HFF-Myc (cell line): ENCODE data around the gene DMBX1.

Experiments
- DNase-seq: peaks from one replicate; pipeline ENCODE4 v3.0.0-alpha.2; 2011; ENCODE audit warnings: low read depth; ENCODE audit errors: extremely low read depth
- H3K4me3 ChIP-seq: replicated peaks from 2 replicates; pipeline ENCODE4 v1.5.1; 2011; ENCODE audit warnings: low read depth, mild to moderate bottlenecking, control low read depth, low read length
- TF ChIP-seq, protein P1 (sequence below): IDR thresholded peaks from 2 replicates; pipeline ENCODE4 v1.5.1; 2012; ENCODE audit warnings: mild to moderate bottlenecking, low read depth, low read length, control low read depth; ENCODE audit errors: missing control alignments

DMBX1 gene

DNA sequence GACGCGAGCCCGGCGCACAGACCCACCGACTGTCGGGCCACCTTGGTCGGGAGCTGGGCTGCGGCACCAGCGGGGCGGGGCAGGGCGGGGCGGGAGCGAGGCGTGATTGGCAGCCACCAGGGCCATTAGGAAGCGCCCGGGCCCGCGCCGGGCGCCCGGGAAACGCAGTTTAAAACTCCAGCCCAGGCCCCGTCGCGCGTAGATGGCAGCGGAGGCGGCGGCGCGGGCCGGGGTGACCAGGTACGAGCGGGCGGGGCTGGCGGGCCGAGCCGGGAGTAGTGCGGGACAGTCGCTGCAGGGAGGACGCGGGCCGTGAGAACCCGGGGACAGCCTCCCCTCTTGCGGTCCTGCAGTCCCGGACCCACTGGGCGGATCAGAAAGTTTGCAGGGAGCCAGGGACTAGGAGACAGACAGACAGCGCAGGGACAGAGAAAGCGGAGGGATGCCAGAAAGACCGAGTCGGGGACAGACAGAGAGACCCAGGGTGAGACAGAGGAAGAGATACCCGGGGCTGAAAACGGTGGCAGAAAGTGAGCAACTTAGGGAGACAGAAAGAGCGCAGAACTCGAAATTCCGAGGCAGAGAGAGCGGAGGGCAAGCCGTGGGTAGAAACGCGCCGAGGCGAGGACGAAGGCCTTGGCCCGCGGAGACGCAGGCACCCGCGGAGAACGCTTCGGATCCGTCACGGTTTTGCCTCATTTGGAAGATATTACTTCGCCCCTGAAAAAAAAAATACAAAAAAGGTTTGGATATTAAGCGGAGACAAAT lies at the start of gene DMBX1:
Gene DMBX1, plus strand, starts transcription at position 199 of the 768 bp plus-strand sequence. CDS start 17,175 bp downstream, outside the sequence.
- peak within 1 kb of the TSS; percentile 11; the same call in 1 of the 2 replicates for H3K4me3 ChIP-seq
- no peak for DNase-seq
- TF ChIP-seq, protein P1, sequence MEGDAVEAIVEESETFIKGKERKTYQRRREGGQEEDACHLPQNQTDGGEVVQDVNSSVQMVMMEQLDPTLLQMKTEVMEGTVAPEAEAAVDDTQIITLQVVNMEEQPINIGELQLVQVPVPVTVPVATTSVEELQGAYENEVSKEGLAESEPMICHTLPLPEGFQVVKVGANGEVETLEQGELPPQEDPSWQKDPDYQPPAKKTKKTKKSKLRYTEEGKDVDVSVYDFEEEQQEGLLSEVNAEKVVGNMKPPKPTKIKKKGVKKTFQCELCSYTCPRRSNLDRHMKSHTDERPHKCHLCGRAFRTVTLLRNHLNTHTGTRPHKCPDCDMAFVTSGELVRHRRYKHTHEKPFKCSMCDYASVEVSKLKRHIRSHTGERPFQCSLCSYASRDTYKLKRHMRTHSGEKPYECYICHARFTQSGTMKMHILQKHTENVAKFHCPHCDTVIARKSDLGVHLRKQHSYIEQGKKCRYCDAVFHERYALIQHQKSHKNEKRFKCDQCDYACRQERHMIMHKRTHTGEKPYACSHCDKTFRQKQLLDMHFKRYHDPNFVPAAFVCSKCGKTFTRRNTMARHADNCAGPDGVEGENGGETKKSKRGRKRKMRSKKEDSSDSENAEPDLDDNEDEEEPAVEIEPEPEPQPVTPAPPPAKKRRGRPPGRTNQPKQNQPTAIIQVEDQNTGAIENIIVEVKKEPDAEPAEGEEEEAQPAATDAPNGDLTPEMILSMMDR, result no peak

DNA sequence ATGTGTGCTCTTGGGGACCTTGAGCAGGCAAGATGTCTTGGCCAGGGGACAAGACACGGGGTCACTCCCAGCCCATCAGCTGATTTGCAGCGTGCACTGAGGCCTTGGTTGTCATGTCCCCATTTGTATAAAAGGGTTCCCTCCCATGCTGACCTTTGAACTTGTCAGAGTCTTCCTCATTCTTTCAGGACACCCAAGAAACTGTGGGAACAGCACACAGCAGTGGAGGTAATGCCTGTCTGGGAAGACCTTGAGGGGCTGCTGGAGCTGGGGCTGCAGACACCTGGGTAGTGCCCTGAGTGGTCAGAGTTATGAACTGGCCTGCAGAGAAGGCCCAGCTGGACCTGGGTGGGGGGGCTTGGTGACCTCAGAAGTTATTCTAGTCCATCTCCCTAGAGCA lies 49.2 kb upstream of the DMBX1 start:
- TF ChIP-seq, protein P1, result no peak
- DNase-seq, result no peak
- no peak overlapping the region for H3K4me3 ChIP-seq

DNA sequence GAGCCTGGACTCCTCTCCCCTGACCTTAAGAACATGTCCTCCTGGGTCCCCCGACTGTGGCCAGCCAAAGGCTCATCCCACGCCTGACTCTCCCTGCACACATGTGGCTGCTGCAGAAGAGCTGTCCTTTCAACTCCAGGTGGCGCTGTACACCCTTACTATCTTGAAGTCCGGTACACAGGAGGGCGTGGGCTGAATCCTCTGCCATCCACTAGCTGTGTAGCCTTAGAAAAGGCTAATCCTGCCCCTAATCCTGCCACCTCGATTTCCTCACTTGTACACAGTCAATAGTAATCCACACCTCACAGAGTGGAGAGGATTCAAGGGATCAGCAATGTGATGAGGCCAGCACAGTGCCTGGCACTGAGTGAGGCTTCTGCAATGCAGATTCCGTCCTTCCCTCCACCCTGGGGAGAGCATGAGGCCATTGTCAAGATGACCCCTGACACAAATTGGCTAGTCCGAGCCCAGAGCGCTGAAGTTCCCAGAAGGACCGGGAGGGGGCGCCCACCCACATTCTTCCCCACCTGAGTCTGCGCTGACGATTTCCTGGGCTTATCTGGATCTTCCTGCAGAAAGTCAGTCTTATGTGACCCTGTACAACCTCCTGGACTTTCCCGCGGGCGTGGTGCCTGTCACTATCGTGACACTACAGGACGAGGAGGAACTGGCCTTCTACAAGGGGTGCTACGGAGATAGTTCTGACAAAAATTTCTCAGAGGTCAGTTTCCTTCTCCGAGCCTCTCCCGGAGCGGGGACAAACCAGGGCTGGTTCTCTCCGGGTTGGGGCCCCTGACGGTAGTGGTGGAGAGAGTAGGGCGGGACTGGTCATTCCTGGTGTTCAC lies 47.1 kb upstream of the DMBX1 start:
- peak overlapping the region; percentile 21 for H3K4me3 ChIP-seq
- peak; percentile 39 for DNase-seq
- TF ChIP-seq, protein P1, result peak; percentile 80

DNA sequence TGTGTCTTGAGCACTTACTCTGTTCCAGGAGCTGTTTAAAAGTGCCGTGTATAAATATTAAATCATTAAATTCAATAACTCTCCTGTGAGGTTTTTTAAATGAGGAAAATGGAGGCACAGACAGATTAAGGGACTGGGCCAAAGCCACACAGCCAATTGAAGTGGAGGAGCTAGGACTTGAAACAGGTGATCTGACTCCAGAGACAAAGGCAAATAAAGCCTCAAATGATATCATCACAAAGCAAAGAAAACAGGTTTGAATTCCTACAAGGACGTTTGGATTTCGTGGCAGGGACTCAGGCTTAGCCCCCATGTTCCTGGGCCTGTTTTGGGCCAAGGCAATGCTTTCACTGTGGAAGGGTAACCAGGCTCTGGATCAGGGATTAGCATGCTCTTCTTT lies 45.2 kb upstream of the DMBX1 start:
- TF ChIP-seq, protein P1, result no peak
- H3K4me3 ChIP-seq, result no peak overlapping the region
- DNase-seq, result no peak

DNA sequence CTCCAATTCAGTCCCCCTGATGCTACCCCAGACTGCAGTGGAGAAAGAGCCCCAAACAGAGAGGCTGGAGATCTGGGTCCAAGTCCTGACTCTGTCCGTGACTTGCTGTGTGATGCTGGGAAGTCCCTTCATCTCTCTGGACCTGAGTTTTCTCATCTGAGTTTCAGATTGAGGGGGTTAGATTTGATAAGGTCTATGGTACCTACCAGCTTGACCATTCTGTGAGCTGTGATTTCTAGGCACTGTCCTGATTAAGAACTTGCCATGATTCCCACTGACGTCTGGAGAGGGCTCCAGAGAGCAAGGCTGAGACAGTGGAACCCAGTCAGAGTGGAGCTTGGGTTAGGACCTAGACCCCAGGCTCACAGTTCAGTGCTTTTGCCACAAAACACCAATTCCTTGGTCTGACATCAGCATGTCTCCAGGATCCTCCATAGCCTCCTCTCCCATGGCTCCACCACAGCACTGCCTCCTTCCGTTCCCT lies 43.8 kb upstream of the DMBX1 start:
- no peak overlapping the region for H3K4me3 ChIP-seq
- TF ChIP-seq, protein P1, result no peak
- no peak for DNase-seq

DNA sequence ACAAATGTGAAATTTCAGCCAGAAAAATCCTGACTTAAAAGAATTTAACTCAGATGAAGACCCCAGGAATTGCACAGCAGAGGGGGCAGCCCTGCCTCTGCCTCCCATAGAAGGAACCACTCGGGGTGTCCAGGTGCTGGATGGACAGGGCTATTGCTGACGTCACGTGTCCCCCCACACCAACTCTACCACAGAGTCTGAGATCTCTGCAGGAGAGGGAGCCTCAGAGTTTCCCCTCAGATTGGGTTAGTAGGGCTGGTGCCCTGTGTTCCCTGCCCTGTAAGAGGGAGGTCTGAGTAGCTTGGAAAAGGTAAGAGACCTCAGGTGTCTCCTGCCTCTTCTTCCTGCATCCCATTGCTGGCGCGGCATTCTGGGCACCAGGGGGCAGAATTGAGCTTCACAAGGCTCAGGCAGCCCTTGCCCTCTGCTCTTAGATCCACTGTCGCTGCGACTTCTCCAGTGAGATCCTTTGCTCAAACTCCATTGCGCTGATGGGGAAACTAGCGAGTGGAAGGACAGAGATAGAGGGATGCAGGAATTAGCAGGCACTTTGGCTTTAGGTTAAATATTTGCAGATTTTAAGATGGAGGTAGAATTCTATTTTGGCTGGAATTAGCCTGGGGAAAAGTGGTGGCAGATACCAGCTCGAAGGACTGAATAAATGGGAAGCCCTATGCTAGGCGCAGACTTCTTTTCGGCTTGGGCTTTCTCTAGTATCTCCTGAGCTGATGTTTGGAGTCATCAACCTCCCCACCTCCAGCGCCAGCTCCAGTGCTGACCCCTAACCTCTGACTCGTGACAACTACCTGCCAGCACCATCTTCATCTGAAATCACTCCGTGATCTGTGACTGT lies 42.8 kb upstream of the DMBX1 start:
- H3K4me3 ChIP-seq, result no peak overlapping the region
- TF ChIP-seq, protein P1, result peak; percentile 96
- peak; percentile 12 for DNase-seq
